DMS 273 treated with DMSO at 0.1 percent for 48 hours (cell line): ENCODE results near the gene CRACR2A.

Experiments used
- DNase-seq: peaks from one replicate; lab custom pipeline; 2025; lab: John Stamatoyannopoulos, UW

CRACR2A gene

GRCh38 chr12:3681595-3682061, 71.3 kb downstream of the CRACR2A start:
- DNase-seq, result no peak

GRCh38 chr12:3680919-3681594, 71.9 kb downstream of the CRACR2A start:
- no peak for DNase-seq

- DNase-seq, result no peak
These were observed 73.1 kb downstream of the CRACR2A start for GRCh38 chr12:3679831-3680230.

- DNase-seq, result no peak
These were observed 75.3 kb downstream of the CRACR2A start for GRCh38 chr12:3677609-3678008.

GRCh38 chr12:3673981-3674708, 78.8 kb downstream of the CRACR2A start:
- DNase-seq, result no peak

- no peak for DNase-seq
These were observed 80.8 kb downstream of the CRACR2A start for GRCh38 chr12:3672113-3672509.

- DNase-seq, result no peak
These were observed 81.4 kb downstream of the CRACR2A start for GRCh38 chr12:3671330-3672112.

GRCh38 chr12:3670083-3670620, 82.8 kb downstream of the CRACR2A start:
- DNase-seq, result no peak

- DNase-seq, result no peak
These were observed 83.3 kb downstream of the CRACR2A start for GRCh38 chr12:3669594-3669993.

- DNase-seq, result no peak
These were observed 84.3 kb downstream of the CRACR2A start for GRCh38 chr12:3668479-3669165.

GRCh38 chr12:3667485-3667884, 85.4 kb downstream of the CRACR2A start:
- DNase-seq, result no peak

- no peak for DNase-seq
These were observed 86.5 kb downstream of the CRACR2A start for GRCh38 chr12:3666441-3666840.

- DNase-seq, result no peak
These were observed 90.4 kb downstream of the CRACR2A start for GRCh38 chr12:3662521-3662921.

GRCh38 chr12:3661028-3661427, 91.9 kb downstream of the CRACR2A start:
- DNase-seq, result no peak

GRCh38 chr12:3658327-3659163, 94.4 kb downstream of the CRACR2A start:
- DNase-seq, result no peak

GRCh38 chr12:3656946-3657622, 95.8 kb downstream of the CRACR2A start:
- no peak for DNase-seq

GRCh38 chr12:3655328-3655900, 97.5 kb downstream of the CRACR2A start:
- no peak for DNase-seq

GRCh38 chr12:3651585-3652424, 101.1 kb downstream of the CRACR2A start:
- DNase-seq, result no peak

GRCh38 chr12:3647504-3647903, 105.4 kb downstream of the CRACR2A start:
- no peak for DNase-seq
